HEK293 (cell line): Measurements from ENCODE around the gene HYAL3.

Experiments used
- BCL11B ChIP-seq: fragments of 450-650 bp; formaldehyde crosslinking; IDR thresholded peaks from 2 replicates; pipeline ENCODE4 v1.5.1; 2016; ENCODE audit warnings: low read depth, missing biosample characterization, missing genetic modification characterization
- GLIS2 ChIP-seq: fragments of 450-650 bp; formaldehyde crosslinking; IDR thresholded peaks from 2 replicates; pipeline ENCODE4 v1.5.1; 2016; ENCODE audit warnings: missing biosample characterization, missing genetic modification characterization
- ZBTB20 ChIP-seq: fragments of 450-650 bp; formaldehyde crosslinking; IDR thresholded peaks from 2 replicates; pipeline ENCODE4 v1.5.1; 2016; ENCODE audit warnings: missing biosample characterization, missing genetic modification characterization
- ZIC2 ChIP-seq: fragments of 450-650 bp; formaldehyde crosslinking; IDR thresholded peaks from 2 replicates; pipeline ENCODE4 v1.5.1; 2016; ENCODE audit warnings: missing biosample characterization, missing genetic modification characterization
- ZNF132 ChIP-seq: fragments of 450-650 bp; formaldehyde crosslinking; IDR thresholded peaks from 2 replicates; pipeline ENCODE4 v1.5.1; 2017; ENCODE audit warnings: missing biosample characterization, missing genetic modification characterization, borderline replicate concordance
- ZNF350 ChIP-seq: fragments of 450-650 bp; formaldehyde crosslinking; IDR thresholded peaks from 2 replicates; pipeline ENCODE4 v1.5.0; 2017; ENCODE audit warnings: missing biosample characterization, mild to moderate bottlenecking, missing genetic modification characterization
- ZNF391 ChIP-seq: fragments of 450-650 bp; formaldehyde crosslinking; IDR thresholded peaks from 2 replicates; pipeline ENCODE4 v1.5.1; 2016; ENCODE audit warnings: low read depth, missing biosample characterization, missing genetic modification characterization, borderline replicate concordance
- ZNF514 ChIP-seq: fragments of 450-650 bp; formaldehyde crosslinking; IDR thresholded peaks from 2 replicates; pipeline ENCODE4 v1.5.1; 2016; ENCODE audit warnings: missing biosample characterization, missing genetic modification characterization
- ZNF621 ChIP-seq: fragments of 450-650 bp; formaldehyde crosslinking; IDR thresholded peaks from 2 replicates; pipeline ENCODE4 v1.5.1; 2017; ENCODE audit warnings: missing biosample characterization, missing genetic modification characterization
- ZNF658 ChIP-seq: fragments of 450-650 bp; formaldehyde crosslinking; IDR thresholded peaks from 2 replicates; pipeline ENCODE4; 2016; ENCODE audit warnings: missing biosample characterization, missing genetic modification characterization
- ZNF664 ChIP-seq: fragments of 450-650 bp; formaldehyde crosslinking; IDR thresholded peaks from 2 replicates; pipeline ENCODE4 v1.5.1; 2016; ENCODE audit warnings: missing biosample characterization, missing genetic modification characterization
- ZNF776 ChIP-seq: fragments of 450-650 bp; formaldehyde crosslinking; IDR thresholded peaks from 2 replicates; pipeline ENCODE4 v1.5.0; 2017; ENCODE audit warnings: missing biosample characterization, missing genetic modification characterization, borderline replicate concordance
- TF ChIP-seq, protein P1 (sequence below): fragments of 450-650 bp; formaldehyde crosslinking; conservative IDR thresholded peaks from 2 replicates; pipeline ENCODE4 v1.5.1; 2016; ENCODE audit warnings: low read depth, missing biosample characterization, missing genetic modification characterization
- TF ChIP-seq, protein P2 (sequence below): fragments of 450-650 bp; formaldehyde crosslinking; IDR thresholded peaks from 2 replicates; pipeline ENCODE4 v1.5.1; 2016; ENCODE audit warnings: missing biosample characterization, missing genetic modification characterization
- TF ChIP-seq, protein P3 (sequence below): fragments of 450-650 bp; formaldehyde crosslinking; IDR thresholded peaks from 2 replicates; pipeline ENCODE4 v1.5.1; 2017; ENCODE audit warnings: missing biosample characterization, missing genetic modification characterization
- TF ChIP-seq, protein P4 (sequence below): fragments of 450-650 bp; formaldehyde crosslinking; IDR thresholded peaks from 2 replicates; pipeline ENCODE4 v1.5.1; 2016; ENCODE audit warnings: missing biosample characterization, missing genetic modification characterization
- TF ChIP-seq, protein P5 (sequence below): fragments of 450-650 bp; formaldehyde crosslinking; IDR thresholded peaks from 2 replicates; pipeline ENCODE4 v1.5.1; 2016; ENCODE audit warnings: missing biosample characterization, missing genetic modification characterization

The HYAL3 gene

DNA sequence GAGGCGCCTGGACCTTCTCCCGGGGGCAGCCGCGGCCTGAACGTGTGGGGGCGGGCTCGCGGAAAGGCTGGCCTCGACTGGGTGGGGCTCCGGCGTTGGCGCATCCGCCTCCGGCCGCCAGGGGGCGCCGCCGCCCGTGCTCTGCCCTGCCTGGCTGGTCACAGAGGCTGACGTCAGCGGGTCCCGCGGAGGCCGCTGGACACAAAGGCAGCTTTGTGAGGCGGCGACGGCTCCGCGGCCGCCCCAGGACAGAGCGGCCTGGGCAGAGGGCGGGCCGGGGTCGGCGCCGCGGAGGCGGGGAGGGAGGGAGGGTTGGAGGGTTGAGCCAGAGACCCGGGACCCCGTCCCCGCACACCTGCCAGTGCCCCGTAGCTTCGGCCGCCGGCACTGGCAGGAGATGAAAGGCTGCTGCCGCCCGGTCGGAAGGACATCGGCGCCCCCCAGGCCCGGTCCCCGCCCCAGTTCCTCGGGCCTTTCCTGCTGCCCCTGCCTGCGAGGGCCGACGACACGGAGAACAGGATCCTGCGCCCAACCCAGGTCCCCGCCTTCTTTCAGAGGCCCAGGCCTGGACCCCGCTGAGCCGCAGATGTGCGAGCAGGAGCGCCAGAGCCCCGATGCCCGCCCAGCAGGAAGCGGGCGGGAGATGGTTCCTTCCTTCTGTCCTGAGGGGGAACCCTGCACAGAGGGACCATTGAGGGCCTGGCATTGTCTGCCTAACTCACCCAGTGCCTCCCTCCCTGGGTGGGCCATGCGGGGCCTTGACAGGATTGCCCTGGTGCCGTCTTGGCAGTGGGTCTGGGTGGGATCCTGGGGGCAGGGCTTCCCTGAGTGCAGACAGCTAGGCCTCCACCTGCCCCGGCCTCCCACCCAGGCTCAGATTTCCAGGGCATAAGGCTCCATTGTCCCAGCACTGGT, 38.9 kb downstream of the HYAL3 start (continued):
- TF ChIP-seq, protein P1, sequence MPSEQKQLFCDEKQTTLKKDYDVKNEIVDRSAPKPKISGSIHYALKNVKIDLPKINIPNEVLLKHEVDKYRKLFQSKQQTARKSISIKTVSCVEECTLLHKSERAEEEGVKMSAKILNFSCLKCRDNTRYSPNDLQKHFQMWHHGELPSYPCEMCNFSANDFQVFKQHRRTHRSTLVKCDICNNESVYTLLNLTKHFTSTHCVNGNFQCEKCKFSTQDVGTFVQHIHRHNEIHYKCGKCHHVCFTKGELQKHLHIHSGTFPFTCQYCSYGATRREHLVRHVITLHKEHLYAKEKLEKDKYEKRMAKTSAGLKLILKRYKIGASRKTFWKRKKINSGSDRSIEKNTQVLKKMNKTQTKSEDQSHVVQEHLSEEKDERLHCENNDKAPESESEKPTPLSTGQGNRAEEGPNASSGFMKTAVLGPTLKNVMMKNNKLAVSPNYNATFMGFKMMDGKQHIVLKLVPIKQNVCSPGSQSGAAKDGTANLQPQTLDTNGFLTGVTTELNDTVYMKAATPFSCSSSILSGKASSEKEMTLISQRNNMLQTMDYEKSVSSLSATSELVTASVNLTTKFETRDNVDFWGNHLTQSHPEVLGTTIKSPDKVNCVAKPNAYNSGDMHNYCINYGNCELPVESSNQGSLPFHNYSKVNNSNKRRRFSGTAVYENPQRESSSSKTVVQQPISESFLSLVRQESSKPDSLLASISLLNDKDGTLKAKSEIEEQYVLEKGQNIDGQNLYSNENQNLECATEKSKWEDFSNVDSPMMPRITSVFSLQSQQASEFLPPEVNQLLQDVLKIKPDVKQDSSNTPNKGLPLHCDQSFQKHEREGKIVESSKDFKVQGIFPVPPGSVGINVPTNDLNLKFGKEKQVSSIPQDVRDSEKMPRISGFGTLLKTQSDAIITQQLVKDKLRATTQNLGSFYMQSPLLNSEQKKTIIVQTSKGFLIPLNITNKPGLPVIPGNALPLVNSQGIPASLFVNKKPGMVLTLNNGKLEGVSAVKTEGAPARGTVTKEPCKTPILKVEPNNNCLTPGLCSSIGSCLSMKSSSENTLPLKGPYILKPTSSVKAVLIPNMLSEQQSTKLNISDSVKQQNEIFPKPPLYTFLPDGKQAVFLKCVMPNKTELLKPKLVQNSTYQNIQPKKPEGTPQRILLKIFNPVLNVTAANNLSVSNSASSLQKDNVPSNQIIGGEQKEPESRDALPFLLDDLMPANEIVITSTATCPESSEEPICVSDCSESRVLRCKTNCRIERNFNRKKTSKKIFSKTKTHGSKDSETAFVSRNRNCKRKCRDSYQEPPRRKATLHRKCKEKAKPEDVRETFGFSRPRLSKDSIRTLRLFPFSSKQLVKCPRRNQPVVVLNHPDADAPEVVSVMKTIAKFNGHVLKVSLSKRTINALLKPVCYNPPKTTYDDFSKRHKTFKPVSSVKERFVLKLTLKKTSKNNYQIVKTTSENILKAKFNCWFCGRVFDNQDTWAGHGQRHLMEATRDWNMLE (tag by site-specific recombination): no peak
- TF ChIP-seq ZNF776 (tag by site-specific recombination): no peak
- TF ChIP-seq ZIC2 (tag by site-specific recombination): peak; percentile 72
- TF ChIP-seq ZNF658 (tag by site-specific recombination): no peak
- peak; percentile 66 for TF ChIP-seq GLIS2
- TF ChIP-seq, protein P2, sequence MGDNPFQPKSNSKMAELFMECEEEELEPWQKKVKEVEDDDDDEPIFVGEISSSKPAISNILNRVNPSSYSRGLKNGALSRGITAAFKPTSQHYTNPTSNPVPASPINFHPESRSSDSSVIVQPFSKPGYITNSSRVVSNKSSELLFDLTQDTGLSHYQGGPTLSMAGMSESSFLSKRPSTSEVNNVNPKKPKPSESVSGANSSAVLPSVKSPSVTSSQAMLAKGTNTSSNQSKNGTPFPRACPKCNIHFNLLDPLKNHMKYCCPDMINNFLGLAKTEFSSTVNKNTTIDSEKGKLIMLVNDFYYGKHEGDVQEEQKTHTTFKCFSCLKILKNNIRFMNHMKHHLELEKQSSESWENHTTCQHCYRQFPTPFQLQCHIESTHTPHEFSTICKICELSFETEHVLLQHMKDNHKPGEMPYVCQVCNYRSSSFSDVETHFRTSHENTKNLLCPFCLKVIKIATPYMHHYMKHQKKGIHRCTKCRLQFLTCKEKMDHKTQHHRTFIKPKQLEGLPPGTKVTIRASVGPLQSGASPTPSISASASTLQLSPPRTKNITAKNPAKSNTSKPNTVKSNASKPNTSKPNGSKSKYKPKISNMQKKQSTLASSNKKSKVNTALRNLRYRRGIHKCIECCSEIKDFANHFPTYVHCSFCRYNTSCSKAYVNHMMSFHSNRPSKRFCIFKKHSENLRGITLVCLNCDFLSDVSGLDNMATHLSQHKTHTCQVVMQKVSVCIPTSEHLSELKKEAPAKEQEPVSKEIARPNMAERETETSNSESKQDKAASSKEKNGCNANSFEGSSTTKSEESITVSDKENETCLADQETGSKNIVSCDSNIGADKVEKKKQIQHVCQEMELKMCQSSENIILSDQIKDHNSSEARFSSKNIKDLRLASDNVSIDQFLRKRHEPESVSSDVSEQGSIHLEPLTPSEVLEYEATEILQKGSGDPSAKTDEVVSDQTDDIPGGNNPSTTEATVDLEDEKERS (tag by site-specific recombination): no peak
- TF ChIP-seq ZNF391 (tag by site-specific recombination): no peak
- no peak for TF ChIP-seq BCL11B
- TF ChIP-seq ZNF514 (tag by site-specific recombination): no peak
- no peak for TF ChIP-seq ZNF664
- peak; percentile 72 for TF ChIP-seq ZBTB20 (tag by site-specific recombination)
- no peak for TF ChIP-seq ZNF621
- TF ChIP-seq, protein P3, sequence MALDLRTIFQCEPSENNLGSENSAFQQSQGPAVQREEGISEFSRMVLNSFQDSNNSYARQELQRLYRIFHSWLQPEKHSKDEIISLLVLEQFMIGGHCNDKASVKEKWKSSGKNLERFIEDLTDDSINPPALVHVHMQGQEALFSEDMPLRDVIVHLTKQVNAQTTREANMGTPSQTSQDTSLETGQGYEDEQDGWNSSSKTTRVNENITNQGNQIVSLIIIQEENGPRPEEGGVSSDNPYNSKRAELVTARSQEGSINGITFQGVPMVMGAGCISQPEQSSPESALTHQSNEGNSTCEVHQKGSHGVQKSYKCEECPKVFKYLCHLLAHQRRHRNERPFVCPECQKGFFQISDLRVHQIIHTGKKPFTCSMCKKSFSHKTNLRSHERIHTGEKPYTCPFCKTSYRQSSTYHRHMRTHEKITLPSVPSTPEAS: no peak
- no peak for TF ChIP-seq ZNF350 (tag by site-specific recombination)
- TF ChIP-seq, protein P4, sequence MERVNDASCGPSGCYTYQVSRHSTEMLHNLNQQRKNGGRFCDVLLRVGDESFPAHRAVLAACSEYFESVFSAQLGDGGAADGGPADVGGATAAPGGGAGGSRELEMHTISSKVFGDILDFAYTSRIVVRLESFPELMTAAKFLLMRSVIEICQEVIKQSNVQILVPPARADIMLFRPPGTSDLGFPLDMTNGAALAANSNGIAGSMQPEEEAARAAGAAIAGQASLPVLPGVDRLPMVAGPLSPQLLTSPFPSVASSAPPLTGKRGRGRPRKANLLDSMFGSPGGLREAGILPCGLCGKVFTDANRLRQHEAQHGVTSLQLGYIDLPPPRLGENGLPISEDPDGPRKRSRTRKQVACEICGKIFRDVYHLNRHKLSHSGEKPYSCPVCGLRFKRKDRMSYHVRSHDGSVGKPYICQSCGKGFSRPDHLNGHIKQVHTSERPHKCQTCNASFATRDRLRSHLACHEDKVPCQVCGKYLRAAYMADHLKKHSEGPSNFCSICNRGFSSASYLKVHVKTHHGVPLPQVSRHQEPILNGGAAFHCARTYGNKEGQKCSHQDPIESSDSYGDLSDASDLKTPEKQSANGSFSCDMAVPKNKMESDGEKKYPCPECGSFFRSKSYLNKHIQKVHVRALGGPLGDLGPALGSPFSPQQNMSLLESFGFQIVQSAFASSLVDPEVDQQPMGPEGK (tag by site-specific recombination): peak; percentile 76
- TF ChIP-seq, protein P5, sequence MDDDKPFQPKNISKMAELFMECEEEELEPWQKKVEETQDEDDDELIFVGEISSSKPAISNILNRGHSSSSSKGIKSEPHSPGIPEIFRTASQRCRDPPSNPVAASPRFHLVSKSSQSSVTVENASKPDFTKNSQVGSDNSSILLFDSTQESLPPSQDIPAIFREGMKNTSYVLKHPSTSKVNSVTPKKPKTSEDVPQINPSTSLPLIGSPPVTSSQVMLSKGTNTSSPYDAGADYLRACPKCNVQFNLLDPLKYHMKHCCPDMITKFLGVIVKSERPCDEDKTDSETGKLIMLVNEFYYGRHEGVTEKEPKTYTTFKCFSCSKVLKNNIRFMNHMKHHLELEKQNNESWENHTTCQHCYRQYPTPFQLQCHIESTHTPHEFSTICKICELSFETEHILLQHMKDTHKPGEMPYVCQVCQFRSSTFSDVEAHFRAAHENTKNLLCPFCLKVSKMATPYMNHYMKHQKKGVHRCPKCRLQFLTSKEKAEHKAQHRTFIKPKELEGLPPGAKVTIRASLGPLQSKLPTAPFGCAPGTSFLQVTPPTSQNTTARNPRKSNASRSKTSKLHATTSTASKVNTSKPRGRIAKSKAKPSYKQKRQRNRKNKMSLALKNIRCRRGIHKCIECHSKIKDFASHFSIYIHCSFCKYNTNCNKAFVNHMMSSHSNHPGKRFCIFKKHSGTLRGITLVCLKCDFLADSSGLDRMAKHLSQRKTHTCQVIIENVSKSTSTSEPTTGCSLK (tag by site-specific recombination): no peak
- no peak for TF ChIP-seq ZNF132 (tag by site-specific recombination)
